Transverse colon (tissue), 4 donors: Measurements from ENCODE around the gene AGMO.

Experiments
- EP300 ChIP-seq: sonication (generic); formaldehyde crosslinking; IDR thresholded peaks from one replicate; pipeline ENCODE4 v1.6.1; 2017; ENCODE audit warnings: antibody characterized with exemption, low read depth
- POLR2A ChIP-seq: fragments of 450-650 bp; IDR thresholded peaks from one replicate; pipeline ENCODE4 v1.6.1; 2016; ENCODE audit warnings: antibody characterized with exemption, mild to moderate bottlenecking, moderate library complexity
- POLR2AphosphoS5 ChIP-seq, 3 donors: sonication (generic); formaldehyde crosslinking; IDR thresholded peaks; one replicate each; pipeline ENCODE4 v1.6.1; 2016; ENCODE audit warnings: antibody characterized with exemption in 3 of 3
- TF ChIP-seq, protein P1 (sequence below), 5 experiments: fragments of 200-600 bp in 3 of 5; fragments of 450-650 bp in 2 of 5; sonication (generic) in 3 of 5; IDR thresholded peaks; 1 replicate in 2 of 5; 2 replicates in 3 of 5; pipeline ENCODE4 v1.5.1; 2016 to 2017; ENCODE audit warnings: antibody characterized with exemption in 5 of 5, inconsistent platforms in 3 of 5, mild to moderate bottlenecking in 2 of 5, moderate library complexity in 1 of 5

- TF ChIP-seq POLR2AphosphoS5 (IDR thresholded peaks at IDR 0.05), result no peak
- no peak for TF ChIP-seq EP300
- TF ChIP-seq, protein P1, sequence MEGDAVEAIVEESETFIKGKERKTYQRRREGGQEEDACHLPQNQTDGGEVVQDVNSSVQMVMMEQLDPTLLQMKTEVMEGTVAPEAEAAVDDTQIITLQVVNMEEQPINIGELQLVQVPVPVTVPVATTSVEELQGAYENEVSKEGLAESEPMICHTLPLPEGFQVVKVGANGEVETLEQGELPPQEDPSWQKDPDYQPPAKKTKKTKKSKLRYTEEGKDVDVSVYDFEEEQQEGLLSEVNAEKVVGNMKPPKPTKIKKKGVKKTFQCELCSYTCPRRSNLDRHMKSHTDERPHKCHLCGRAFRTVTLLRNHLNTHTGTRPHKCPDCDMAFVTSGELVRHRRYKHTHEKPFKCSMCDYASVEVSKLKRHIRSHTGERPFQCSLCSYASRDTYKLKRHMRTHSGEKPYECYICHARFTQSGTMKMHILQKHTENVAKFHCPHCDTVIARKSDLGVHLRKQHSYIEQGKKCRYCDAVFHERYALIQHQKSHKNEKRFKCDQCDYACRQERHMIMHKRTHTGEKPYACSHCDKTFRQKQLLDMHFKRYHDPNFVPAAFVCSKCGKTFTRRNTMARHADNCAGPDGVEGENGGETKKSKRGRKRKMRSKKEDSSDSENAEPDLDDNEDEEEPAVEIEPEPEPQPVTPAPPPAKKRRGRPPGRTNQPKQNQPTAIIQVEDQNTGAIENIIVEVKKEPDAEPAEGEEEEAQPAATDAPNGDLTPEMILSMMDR (IDR thresholded peaks at IDR 0.05), result no peak
- TF ChIP-seq POLR2A, result no peak
These were observed 80.7 kb downstream of the AGMO start for GRCh38 chr7:15481132-15481531.
